SK-N-SH (cell line): ENCODE data around the gene IL1R2.

Source experiments
- CHD2 ChIP-seq: fragments of 150-350 bp; IDR thresholded peaks from 2 replicates; pipeline ENCODE4 v1.6.1; 2018; ENCODE audit warnings: low read length; ENCODE audit not compliant: partially characterized antibody
- EZH2phosphoT487 ChIP-seq: fragments of 200-600 bp; sonication (generic); IDR thresholded peaks from 2 replicates; pipeline ENCODE4 v1.6.1; 2017; ENCODE audit warnings: low read depth, mixed run types, mild to moderate bottlenecking, antibody characterized with exemption, moderate library complexity, borderline replicate concordance
- MEF2A ChIP-seq: IDR thresholded peaks from 2 replicates; pipeline ENCODE4 v1.4.0; 2012; ENCODE audit warnings: low read depth, borderline replicate concordance
- POLR2AphosphoS5 ChIP-seq: IDR thresholded peaks from 2 replicates; pipeline ENCODE4 v1.6.1; 2012; ENCODE audit warnings: low read depth, low read length
- TEAD4 ChIP-seq: IDR thresholded peaks from 2 replicates; pipeline ENCODE4 v1.4.0; 2012; ENCODE audit warnings: mild to moderate bottlenecking, borderline replicate concordance; ENCODE audit not compliant: insufficient read depth
- TF ChIP-seq, protein P1 (sequence below): fragments of 200-600 bp; sonication (generic); IDR thresholded peaks from 2 replicates; pipeline ENCODE4 v1.6.1; 2017; ENCODE audit warnings: antibody characterized with exemption, mild to moderate bottlenecking, moderate library complexity

DNA sequence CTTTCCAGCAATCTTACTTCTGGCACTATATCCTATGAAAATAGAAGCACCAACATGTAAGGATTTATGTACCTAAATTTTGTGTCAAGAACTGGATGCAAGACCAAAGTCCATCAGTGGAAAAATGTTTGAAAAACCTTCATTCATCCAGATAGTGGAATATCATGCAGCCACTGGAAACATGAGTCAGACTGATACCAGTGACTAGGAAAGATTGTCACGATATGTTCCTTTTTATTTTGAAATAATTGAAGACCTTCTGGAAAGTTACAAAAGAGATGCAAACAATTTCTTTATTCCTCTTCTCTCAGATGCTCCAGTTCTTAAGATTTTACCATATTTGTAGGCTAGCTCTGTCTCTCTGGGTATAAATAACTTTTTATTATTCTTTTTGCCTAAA is 40.5 kb upstream of the IL1R2 start:
- TF ChIP-seq EZH2phosphoT487 (no peak), CHD2 (no peak), TEAD4 (no peak), POLR2AphosphoS5 (no peak), MEF2A (no peak)
- TF ChIP-seq, protein P1, sequence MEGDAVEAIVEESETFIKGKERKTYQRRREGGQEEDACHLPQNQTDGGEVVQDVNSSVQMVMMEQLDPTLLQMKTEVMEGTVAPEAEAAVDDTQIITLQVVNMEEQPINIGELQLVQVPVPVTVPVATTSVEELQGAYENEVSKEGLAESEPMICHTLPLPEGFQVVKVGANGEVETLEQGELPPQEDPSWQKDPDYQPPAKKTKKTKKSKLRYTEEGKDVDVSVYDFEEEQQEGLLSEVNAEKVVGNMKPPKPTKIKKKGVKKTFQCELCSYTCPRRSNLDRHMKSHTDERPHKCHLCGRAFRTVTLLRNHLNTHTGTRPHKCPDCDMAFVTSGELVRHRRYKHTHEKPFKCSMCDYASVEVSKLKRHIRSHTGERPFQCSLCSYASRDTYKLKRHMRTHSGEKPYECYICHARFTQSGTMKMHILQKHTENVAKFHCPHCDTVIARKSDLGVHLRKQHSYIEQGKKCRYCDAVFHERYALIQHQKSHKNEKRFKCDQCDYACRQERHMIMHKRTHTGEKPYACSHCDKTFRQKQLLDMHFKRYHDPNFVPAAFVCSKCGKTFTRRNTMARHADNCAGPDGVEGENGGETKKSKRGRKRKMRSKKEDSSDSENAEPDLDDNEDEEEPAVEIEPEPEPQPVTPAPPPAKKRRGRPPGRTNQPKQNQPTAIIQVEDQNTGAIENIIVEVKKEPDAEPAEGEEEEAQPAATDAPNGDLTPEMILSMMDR = no peak
